Erythroblast (primary cell): ENCODE data around the gene SAV1.

Experiments used
- GATA1 ChIP-seq: IDR thresholded peaks from 2 replicates; pipeline ENCODE4 v1.6.1; 2011; ENCODE audit warnings: low read depth, mild to moderate bottlenecking, control low read depth, low read length, moderate library complexity
- POLR2A ChIP-seq: IDR thresholded peaks from 2 replicates; pipeline ENCODE4 v1.6.1; 2011; ENCODE audit warnings: mild to moderate bottlenecking, low read length

DNA sequence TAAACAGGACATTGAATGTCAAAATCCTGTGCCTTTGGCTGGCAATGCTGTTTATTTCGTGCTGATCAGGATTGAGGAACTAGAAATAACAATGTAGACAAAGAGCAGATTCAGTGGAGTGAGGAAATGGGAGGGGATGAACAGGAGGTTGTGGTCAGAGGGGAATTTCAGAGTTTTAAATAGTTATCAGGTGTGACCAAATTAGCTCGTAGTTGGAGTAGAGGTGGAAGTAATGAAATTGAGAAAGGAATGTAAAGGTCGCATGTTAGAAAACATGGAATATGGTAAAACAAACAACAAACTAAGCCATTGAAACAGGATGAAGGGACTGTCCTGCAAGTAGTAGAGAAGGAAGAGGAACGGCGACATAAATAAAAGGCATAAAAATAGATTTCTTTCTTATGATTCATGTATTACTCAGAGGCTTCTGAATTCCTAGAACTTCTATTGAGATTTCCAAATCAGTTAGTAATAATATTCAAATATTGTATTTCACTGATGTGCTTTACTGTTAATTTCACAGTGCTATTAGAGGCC is 9.5 kb upstream of the SAV1 start:
- TF ChIP-seq GATA1 (no peak), POLR2A (no peak)
